HG03066 (cell line): ENCODE results near the gene MAP2K6.

ENCODE experiments used
- ATAC-seq: cut with Tn5 transposase; IDR thresholded peaks from one replicate; pipeline ENCODE4 v1.9.1; 2021; ENCODE audit warnings: low read depth; ENCODE audit not compliant: unreplicated experiment

The MAP2K6 gene

DNA sequence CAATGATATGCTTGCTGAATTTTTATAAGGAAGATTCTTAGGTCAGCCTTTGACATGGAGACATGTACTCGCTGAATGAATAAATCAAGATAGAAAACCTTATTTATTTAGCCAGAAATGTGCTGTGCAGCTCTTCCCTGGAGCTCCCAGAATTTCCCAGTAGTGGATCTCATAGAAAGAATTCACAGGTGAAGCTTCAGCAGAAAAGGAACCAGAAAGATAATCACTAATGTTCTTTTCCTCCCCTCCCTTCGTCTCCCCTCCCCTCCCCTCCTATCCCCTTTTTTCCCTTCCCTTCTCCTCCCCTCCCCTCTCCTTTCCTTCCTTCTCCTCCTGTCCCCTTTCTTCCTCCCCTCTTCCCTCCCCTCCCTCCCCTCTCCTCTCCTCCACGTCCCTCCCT, 158.2 kb downstream of the MAP2K6 start:
- no peak for ATAC-seq

DNA sequence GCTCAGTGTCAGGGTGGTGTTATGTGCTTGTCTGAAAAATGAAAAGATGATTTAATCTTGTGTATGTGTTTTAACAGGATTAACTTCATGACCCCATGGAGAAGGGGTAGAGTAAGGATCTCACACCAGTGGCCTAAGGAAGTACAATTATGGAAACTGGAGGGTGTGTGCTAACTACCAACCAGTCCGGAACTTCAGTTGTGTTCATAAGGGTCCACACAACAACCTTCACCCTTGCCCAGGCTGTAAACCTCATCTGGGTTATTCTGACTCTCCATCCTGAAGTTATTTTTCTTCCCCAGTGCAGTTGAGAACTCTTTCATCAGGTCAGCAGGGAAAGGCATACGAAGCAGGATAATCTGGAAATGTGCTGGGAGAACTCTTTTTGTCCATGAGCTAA, 158.9 kb downstream of the MAP2K6 start:
- ATAC-seq: no peak

DNA sequence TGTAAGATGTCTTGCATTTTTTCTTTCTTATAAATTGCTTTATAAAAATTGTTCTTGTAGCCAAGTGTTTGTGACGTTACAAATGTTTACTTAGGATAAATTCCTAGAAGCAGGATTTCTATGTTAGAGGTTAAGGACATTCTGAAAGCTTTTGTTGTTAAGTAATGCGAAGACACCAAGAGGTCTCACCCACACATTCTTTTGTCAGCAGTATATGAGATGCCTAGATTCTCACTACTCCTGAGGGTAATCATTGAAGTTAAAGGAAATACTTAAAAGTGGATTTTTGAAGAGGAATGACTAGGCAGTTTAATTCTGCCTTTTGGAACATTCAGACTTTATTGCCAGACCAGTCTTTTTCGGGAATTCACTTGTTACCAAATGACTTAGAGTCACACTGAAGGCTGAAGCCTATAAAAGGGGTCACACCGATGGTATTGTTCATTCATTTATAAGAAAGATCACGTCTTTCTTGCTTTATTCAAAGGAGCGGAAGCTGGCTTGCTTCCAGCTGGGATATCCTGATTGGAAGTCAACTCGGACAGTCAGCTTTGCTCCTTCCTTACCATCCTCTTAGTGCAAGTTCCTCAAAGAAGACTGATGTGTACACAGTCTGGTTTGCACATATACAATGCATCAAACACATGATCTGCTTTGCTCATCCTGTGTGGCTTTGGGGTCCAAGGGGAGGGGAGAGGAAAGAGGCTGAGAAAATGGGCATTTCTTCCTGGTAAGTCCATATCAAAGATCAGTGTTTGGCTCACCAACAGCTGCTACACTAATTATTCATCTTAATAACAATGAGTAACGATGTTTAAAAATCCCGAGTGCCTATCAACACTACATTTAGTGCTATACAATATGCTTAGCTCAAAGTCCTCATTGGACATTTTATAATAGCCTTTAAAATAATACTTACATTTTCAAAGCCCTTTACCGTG, 160.0 kb downstream of the MAP2K6 start:
- ATAC-seq: no peak

DNA sequence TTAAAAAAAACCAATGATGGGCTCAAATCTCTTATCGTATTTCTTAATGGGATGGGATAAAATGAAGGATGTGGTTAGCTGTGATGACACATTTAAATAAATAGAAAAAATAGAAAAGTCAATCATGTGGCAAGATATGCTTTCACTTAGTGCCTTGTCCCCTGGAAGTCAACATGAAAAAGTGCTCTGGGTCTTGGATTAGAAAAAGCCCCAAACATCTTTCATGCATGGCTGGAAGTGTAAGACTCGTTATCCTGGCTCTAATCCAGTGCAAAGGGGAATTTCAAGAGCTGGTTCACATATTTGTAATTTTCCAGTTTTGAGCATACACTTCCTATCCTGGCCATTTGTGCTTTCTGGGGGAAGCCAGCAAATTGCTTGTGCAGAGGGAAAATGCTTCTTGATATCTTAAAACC, 160.9 kb downstream of the MAP2K6 start:
- ATAC-seq: no peak

DNA sequence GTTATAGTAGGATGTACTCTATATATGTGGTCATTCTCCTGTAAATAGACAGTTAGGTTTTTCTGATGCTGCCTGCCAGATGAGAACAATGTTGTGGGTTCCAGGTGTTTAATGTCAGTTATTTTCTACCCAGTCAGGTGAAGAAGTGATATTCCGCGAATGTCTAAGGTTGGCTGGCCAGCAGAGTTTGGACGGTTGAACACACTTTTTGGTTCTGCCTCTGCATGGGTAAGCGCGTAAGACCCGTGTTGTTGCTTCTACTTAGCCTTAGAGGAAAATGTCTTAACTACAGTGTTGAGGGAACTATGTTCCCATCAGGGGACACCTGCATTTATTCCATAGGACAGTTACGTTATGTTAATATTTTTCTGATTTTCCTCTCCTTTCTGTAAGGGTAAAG, 162.6 kb downstream of the MAP2K6 start:
- ATAC-seq: no peak

DNA sequence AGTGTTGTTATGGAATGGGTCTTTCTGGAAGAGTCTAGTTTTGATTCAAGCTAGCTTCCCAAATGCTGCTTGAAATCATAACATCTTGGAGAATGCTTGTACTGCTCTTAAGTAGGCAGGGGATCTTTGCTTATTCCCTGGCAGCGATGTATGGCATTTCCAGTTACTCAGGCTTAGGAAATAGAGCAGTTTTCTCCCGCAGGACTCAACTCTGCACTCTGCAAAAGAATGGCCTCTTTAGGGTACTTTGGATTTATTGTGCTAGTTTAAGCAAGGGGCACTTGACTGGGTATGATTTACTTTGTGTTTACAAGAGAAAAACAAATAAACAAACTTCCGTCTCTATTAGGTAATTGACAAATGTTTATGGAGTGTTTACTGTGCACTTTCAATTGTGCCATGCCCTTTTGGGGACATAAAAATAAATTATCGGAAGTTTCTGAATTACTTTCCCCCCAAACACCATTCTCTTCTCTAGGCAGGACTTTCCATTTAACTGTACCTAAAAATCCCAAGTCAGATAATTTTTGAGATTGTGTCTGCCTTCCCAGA, 164.0 kb downstream of the MAP2K6 start:
- no peak for ATAC-seq

DNA sequence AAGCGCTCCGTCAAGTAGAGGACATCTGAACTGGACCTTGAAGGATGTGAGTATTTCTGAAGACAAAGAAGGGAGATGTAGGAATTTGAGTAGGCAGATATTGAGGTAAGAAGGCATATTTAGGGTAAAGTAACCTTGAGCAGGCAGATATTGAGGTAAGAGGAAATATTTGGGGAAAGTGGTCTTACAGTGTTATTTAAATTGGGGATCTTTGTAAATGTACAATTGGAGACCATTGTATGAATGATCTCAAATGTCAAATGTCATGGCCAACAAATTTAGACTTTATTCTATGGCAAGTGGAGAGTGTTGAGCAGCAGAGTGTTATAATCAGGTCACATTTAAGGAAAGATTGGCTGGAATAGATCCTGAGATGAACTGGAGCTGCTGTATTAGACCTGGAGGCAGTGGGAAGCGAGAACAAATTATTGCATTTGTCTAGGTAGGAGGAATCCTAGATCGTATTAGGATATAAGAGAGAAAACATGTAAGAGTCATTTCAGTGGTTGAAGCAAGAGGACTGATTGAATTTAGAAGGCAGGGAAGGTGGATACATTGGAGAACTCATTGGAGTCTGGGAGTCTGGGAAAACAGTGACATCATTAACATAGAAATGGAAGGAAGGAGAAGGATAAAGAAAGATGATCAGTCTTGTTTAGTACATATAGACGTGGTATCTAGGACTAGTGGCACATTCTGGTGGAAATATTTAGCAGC, 165.6 kb downstream of the MAP2K6 start:
- no peak for ATAC-seq

DNA sequence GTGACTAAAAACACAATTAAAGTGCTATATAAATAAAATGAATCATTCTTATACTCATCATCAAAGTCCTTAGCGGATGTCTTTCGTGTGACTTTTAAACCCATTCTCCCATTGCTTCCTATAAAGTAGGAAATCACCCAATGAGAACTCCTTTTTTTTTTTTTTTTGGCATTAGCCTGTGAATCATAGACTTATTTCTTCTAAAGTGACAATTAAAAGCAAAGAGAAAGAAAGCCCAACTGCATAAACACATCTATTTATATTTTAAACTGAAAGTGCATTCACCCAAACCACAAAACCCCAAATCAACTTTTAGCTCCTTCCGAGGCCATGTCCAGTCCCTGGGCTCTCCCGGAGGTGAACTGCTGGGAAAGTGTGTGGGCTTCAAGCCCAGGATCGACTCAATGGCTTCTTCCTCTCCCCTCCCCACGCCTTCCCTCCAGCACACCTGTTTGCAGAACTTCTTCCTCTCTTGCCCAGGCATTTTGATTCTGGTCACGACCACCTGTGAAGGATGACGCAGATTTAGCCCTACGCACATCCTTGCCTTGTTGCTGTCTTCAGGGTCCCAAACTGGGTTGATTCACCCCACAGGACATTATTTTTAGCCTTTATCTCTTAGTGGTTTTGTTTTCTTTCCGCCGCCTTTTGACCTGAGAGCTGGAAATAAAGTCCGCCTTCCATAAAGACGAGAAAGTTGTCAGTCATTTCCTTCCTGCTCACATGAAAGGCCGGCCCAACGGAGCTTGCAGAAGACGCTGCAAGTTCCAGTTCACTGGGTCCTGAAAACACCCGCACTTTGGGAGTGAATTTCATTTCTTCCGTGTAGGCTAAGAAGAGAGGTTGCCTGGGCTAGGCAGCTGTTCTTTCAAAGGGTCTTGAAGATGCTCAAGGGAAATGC, 166.8 kb downstream of the MAP2K6 start:
- ATAC-seq: peak; percentile 70

DNA sequence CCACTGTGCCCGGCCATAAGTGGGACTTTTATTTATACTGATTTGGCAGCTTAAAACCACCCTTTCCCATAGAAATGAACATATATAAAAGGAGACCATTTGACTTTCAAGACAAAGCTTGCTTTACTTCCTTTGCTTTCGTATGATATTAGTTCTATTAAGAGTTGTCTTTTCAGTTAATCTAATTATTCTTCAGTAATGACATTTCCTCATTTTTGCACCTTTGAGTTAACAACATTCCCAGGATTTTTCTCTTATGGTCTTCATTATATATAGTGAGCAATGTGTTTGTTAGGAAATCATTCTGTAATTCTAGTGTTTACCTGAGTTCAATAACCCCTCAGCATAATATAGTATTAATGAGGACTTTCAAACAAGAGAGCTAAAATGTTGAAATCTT, 173.8 kb downstream of the MAP2K6 start:
- no peak for ATAC-seq

DNA sequence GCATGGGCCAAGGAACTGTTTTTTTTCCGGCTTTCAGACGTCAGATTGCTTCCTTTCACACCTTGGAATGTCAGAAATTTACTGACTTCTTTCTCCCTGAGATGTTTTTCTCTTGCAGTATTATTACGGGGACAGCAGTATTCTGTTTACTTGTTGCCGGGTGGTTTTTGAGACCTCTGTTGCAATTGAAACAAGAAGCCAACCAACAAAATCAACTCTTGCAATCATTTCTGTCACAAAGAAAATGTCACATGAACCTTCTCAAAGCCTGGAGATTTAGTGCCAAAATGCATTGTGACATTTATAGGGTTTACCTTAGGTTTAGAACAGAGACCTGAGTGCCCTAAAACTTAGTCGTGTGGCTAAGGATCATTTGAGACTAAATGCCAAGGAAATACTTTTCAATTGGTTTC, 174.3 kb downstream of the MAP2K6 start:
- no peak for ATAC-seq

DNA sequence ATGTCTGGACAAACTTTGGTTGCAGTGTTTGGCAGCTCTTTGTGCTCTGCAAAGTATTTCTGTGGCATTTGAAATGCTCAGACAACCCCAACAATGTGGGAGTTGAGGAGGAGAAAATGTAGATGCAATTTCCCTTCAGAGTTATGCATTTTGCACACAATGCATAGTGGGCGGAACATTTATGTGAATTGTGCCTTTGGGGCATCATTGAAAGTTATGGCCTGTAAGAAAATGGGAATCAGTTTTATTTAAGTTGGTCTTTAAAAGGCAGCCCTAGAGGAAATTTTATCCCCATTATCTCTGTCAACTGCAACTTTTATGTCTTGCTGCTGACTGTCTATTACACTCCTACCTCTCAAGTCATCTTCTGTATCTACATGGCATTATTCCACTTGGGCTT, 176.2 kb downstream of the MAP2K6 start:
- ATAC-seq: no peak

DNA sequence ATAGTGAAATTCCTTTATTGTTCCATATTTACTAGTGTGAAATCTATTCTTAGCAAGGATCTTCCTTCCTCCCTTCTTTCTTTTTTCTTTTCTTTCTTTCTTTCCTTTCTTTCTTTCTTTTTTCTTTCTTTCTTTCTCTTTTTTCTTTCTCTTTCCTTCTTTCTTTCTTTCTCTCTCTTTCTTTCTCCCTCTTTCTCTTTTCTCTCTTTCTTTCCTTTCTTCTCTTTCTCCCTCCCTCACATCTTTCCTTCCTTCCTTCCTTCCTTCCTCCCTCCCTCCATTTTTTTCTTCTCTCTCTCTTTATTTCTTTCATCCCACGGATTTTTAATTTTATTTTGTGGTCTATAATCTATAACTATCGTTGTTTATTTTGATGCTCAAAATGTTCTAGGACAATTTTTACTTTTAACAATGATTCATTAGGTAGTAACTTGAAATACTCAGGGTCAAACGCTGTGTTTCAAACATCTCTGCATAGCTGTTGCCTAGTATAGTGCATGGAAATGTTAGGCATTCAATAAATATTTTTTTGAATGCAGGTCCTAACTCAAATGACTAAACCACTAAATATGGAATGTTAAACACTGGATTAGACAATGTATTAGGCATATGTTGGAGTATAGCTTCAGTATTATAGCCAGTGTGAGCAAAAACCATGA, 178.3 kb downstream of the MAP2K6 start:
- ATAC-seq: no peak

DNA sequence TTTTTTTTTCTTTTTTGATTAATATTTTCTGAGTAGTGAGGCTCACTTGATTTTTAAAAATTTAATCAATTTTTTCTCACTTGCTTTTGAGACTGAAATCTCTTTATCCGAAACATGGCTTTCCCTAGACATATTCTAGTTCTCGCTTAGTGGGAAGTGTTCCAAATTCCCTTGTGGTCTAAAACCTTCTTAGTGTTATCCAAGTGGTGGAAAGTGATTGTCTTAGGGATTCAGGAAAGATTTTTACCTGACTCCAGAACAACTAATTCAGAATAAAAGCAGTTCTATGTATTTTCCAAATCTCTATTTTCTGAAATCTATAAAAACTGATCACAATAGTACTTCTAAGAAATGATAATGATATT, 178.8 kb downstream of the MAP2K6 start:
- no peak for ATAC-seq

DNA sequence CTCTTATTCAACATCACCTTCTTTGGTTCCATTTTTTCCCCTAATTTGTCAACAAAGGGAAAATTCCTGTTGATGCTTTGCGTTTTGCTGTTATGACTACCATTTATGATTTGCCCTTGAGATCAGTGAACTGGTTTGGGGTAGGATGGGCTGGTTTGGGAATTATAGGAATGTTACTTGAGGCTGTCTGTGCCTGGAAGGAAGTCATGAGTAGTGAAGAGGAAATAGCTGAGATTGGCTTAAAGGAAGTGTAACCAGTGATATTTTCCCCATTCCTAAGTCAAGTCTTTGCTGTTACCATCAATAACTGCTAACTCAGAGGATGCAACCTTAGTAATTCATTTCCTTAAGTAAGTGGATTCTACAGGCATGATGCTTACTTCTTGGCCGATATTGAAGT, 179.2 kb downstream of the MAP2K6 start:
- ATAC-seq: no peak

DNA sequence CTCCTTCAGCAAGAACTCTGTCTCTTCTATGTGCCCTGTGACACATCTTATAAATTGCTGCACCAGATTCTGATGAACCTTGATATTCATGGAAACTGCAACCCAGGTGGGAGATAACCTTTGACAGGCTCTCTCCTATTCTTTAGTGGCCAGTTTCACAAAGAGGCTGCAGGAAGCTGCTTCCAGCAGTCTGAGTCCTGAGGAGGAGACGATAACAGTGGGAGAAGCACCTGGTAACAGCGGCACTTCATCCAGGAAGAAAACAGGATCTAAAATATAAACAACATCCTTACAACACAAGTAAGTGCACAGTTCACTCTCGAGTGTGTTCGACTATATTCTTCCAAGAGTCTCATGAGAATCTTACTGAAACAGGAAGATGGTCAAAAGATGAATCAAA, 180.1 kb downstream of the MAP2K6 start:
- no peak for ATAC-seq

DNA sequence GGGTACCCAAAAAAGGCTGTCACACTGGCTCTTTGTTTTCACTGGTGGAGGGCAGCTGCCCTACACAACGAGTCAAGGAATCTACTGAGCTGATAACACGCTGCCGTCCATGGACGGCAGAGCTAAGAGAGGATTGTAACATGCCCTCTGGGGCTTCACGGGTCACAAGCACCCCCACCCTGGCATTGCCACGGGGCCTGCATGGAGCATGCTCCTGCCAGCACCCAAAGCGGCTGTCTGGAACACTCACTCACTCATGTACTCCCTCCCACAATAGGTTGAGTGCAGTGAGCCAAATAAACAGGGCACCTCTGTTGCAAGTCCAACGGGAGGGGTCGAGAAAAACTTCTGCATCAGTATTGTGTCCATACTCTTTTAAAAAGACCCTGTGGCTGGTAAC, 181.6 kb downstream of the MAP2K6 start:
- no peak for ATAC-seq

DNA sequence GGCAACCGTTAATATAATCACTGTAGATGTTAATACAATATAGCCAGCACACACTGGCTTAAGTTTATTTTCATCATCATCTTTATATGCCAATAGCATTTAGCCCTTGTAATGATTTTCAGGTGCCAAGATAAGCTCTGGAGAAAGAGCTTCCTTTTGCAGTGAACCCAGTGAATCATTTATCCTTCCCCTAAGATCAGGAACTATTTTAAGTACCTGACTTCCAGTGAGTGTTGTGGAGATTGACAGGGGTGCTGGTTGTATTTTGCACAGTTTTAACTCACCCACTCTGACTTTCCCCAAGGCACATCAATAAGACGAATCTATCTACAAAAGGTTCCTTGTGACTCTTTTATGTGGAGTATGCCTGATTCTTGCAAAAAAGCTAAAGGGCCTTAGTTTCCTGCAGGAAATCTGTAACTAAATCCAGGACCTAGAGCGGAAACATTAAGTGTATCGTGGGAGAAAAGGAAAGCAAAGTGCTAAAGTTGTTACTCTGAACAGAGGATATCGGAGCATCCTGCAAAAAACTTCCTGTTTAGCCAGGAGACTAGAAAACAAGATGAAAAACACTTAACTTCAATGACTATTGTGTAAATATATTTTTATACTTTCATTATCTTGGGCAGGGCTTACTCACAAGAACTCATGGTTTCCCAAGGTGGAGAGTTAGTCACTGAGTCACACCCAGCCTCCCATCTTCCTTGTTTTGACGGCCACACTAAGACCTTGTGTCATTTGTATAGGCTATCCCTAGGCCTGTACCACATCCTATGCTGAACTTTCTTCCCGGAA, 183.6 kb downstream of the MAP2K6 start:
- ATAC-seq: no peak

DNA sequence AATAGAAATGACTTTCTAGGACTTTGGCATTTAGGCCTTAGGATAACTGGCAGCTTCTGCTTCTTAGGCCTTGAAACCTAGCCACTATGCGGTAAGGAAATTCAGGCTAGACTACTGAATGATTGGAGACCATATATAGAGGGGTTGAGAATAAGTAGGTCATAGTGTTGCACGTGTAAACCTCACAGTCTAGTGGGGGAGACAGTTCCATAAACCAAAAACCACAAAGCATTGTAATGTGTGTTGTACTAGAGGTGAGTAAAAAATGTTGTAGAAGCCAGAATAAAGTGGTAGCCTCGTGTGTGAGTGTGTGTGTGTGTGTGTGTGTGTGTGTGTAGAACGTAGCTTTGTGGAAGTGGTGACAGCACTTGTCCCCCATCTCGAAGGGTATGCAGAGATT, 188.5 kb downstream of the MAP2K6 start:
- ATAC-seq: no peak
